ENCODE data around the gene LOX. TPM values are rescaled to one million over a fixed set of nuclear protein-coding genes. Genes with fewer than 3 reads are reported as not detected.
A peak's percentile ranks its signal among the peaks of the same experiment; 100 is the strongest.

The LOX gene
- total and polyA plus RNA-seq, 2 experiments from 2014 or later = 1.5 to 1.8 TPM

GRCh38 chr5:122126756-122127321 is 48.8 kb upstream of the LOX start:
- no peaks in the 10 kb centered on the region for H3K27me3 Mint-ChIP-seq (ENCODE audit: insufficient read depth, low read depth, poor library complexity)
- H3K4me1 ChIP-seq (ENCODE audit: insufficient read depth) = peaks cover 5% of the 10 kb centered on the region
- ATAC-seq = peak; percentile 46
- no peaks in the 10 kb centered on the region for H3K9me3 Mint-ChIP-seq
- peaks cover 14% of the 10 kb centered on the region for H3K4me1 Mint-ChIP-seq
- H3K79me2 ChIP-seq (replicated peaks; ENCODE audit: insufficient read depth) = no peaks in the 10 kb centered on the region
- H3K36me3 ChIP-seq (ENCODE audit: insufficient read depth) = no peaks in the 10 kb centered on the region
- no peak overlapping the region for H3K4me3 Mint-ChIP-seq
- DNase-seq (ENCODE audit: low spot score) = peak; percentile 6
- no peaks in the 10 kb centered on the region for H3F3A ChIP-seq (replicated peaks; ENCODE audit: low read depth)
- no peak overlapping the region; the same call in 1 of the 2 replicates for H2AFZ ChIP-seq
- H3K36me3 Mint-ChIP-seq (ENCODE audit: low read depth) = no peaks in the 10 kb centered on the region
- H3K27ac Mint-ChIP-seq = no peak overlapping the region
- H4K20me1 ChIP-seq (replicated peaks; ENCODE audit: insufficient read depth) = no peaks in the 10 kb centered on the region
- H3K27ac ChIP-seq (ENCODE audit: low read depth) = no peak overlapping the region
- no peaks in the 10 kb centered on the region for H3K27me3 ChIP-seq (ENCODE audit: insufficient read depth)
- H3K9me2 ChIP-seq (ENCODE audit: insufficient read depth) = no peaks in the 10 kb centered on the region
- H3K4me3 ChIP-seq = no peak overlapping the region
- H3K4me2 ChIP-seq = no peak overlapping the region
- TF ChIP-seq STAT1 (IDR thresholded peaks at IDR 0.05; ENCODE audit: unreplicated experiment) (no peak), ZNF114 (CRISPR knock-in tag; IDR thresholded peaks at IDR 0.05) (no peak), ETS1 (IDR thresholded peaks at IDR 0.05) (no peak), CTCF (conservative IDR thresholded peaks at IDR 0.05; ENCODE audit: low read depth in 2 of 2) (no peak), ZNF331 (CRISPR knock-in tag; IDR thresholded peaks at IDR 0.05; ENCODE audit: low read depth) (no peak), EZH2 (IDR thresholded peaks at IDR 0.05; ENCODE audit: low read depth, unreplicated experiment) (no peak)

- Mint-ChIP-seq H3K27ac (no peak overlapping the region), H3K4me3 (no peak overlapping the region), H3K36me3 (ENCODE audit: low read depth) (no peaks in the 10 kb centered on the region), H3K27me3 (ENCODE audit: insufficient read depth, low read depth, poor library complexity) (no peaks in the 10 kb centered on the region), H3K9me3 (no peaks in the 10 kb centered on the region), H3K4me1 (peaks cover 19% of the 10 kb centered on the region)
- Histone ChIP-seq H3K27me3 (ENCODE audit: insufficient read depth) (no peaks in the 10 kb centered on the region), H3K4me1 (ENCODE audit: insufficient read depth) (peaks cover 9% of the 10 kb centered on the region), H3K9me2 (ENCODE audit: insufficient read depth) (no peaks in the 10 kb centered on the region), H4K20me1 (replicated peaks; ENCODE audit: insufficient read depth) (no peaks in the 10 kb centered on the region), H3K36me3 (ENCODE audit: insufficient read depth) (no peaks in the 10 kb centered on the region), H2AFZ (no peak overlapping the region; the same call in 1 of the 2 replicates), H3K79me2 (replicated peaks; ENCODE audit: insufficient read depth) (no peaks in the 10 kb centered on the region), H3K4me2 (no peak overlapping the region), H3K27ac (ENCODE audit: low read depth) (no peak overlapping the region), H3F3A (replicated peaks; ENCODE audit: low read depth) (no peaks in the 10 kb centered on the region), H3K4me3 (no peak overlapping the region)
- ATAC-seq = no peak
- DNase-seq (ENCODE audit: low spot score) = peak; percentile 13
- TF ChIP-seq ZNF462 (CRISPR knock-in tag; IDR thresholded peaks at IDR 0.05) (no peak), ETS1 (IDR thresholded peaks at IDR 0.05) (no peak), CTCF (conservative IDR thresholded peaks at IDR 0.05; ENCODE audit: low read depth in 2 of 2) (no peak)
Measured at GRCh38 chr5:122126177-122126755, 48.2 kb upstream of the LOX start.

Data from GM23338 (cell line).